Type B pancreatic cell (in vitro differentiated cells): ENCODE data around the gene PTPRO. TPM values are rescaled to one million over a fixed set of nuclear protein-coding genes. Genes with fewer than 3 reads are reported as not detected.

Source experiments
- DNase-seq: peaks from one replicate; pipeline ENCODE4 v3.0.0; 2021; ENCODE audit warnings: mixed read lengths; ENCODE audit not compliant: unreplicated experiment; ENCODE audit errors: extremely low spot score
- H3K27ac Mint-ChIP-seq: 2 replicates; pipeline ENCODE4 v1.8.0; 2021; ENCODE audit warnings: mild to moderate bottlenecking, mixed read lengths
- H3K27me3 Mint-ChIP-seq: 2 replicates; pipeline ENCODE4 v1.8.0; 2021; ENCODE audit warnings: mixed read lengths
- H3K36me3 Mint-ChIP-seq: 2 replicates; pipeline ENCODE4 v1.8.0; 2021; ENCODE audit warnings: mixed read lengths
- H3K4me1 Mint-ChIP-seq: one replicate; pipeline ENCODE4 v1.8.0; 2021; ENCODE audit warnings: mixed read lengths; ENCODE audit not compliant: unreplicated experiment
- H3K4me3 Mint-ChIP-seq: 2 replicates; pipeline ENCODE4 v1.8.0; 2021; ENCODE audit warnings: mild to moderate bottlenecking, mixed read lengths
- H3K9me3 Mint-ChIP-seq: 2 replicates; pipeline ENCODE4 v1.8.0; 2021; ENCODE audit warnings: mixed read lengths
- total RNA-seq: library from RNA; stranded (reverse); gene quantifications from 2 replicates; pipeline ENCODE4 v1.2.1, GENCODE V29; 2021; ENCODE audit warnings: low replicate concordance
- TF ChIP-seq, protein P1 (sequence below): fragments of 200-600 bp; sonication (generic); conservative IDR thresholded peaks from 2 replicates; pipeline ENCODE4 v1.5.0; 2021; ENCODE audit warnings: antibody characterized with exemption, mild to moderate bottlenecking

PTPRO gene
- total RNA-seq, 1 donor from 2014 or later: 7.8 TPM

DNA sequence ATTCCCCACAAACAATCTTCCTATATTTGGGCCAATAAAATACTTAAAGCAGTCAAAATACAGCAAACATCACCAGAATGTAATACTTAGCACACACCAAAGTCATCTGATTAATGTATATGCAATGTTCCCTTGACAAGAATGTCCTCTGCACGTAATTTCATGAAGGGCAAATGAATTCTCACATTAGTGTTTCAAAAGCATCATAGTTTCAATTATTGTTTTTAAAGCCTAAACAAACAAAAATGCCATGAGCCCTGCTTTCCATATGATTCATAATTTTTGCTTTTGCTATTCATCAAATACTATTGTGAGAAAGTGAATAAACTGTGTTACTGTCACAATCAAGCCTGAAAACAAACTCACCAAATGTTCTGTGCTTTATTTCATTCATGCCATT is 310.9 kb downstream of the PTPRO start:
- no peaks in the 10 kb centered on the region for H3K27me3 Mint-ChIP-seq
- H3K27ac Mint-ChIP-seq: no peak overlapping the region
- H3K9me3 Mint-ChIP-seq: no peaks in the 10 kb centered on the region
- H3K36me3 Mint-ChIP-seq: peaks cover 28% of the 10 kb centered on the region
- peaks cover 2% of the 10 kb centered on the region for H3K4me1 Mint-ChIP-seq
- TF ChIP-seq, protein P1, sequence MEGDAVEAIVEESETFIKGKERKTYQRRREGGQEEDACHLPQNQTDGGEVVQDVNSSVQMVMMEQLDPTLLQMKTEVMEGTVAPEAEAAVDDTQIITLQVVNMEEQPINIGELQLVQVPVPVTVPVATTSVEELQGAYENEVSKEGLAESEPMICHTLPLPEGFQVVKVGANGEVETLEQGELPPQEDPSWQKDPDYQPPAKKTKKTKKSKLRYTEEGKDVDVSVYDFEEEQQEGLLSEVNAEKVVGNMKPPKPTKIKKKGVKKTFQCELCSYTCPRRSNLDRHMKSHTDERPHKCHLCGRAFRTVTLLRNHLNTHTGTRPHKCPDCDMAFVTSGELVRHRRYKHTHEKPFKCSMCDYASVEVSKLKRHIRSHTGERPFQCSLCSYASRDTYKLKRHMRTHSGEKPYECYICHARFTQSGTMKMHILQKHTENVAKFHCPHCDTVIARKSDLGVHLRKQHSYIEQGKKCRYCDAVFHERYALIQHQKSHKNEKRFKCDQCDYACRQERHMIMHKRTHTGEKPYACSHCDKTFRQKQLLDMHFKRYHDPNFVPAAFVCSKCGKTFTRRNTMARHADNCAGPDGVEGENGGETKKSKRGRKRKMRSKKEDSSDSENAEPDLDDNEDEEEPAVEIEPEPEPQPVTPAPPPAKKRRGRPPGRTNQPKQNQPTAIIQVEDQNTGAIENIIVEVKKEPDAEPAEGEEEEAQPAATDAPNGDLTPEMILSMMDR: no peak
- no peak overlapping the region for H3K4me3 Mint-ChIP-seq
- DNase-seq: no peak

- H3K4me3 Mint-ChIP-seq: no peak overlapping the region
- no peak overlapping the region for H3K27ac Mint-ChIP-seq
- H3K27me3 Mint-ChIP-seq: no peaks in the 10 kb centered on the region
- no peaks in the 10 kb centered on the region for H3K9me3 Mint-ChIP-seq
- no peak for DNase-seq
- peaks cover 37% of the 10 kb centered on the region for H3K36me3 Mint-ChIP-seq
- TF ChIP-seq, protein P1: no peak
- H3K4me1 Mint-ChIP-seq: no peaks in the 10 kb centered on the region
These were observed 311.8 kb downstream of the PTPRO start for GRCh38 chr12:15634010-15634683.

DNA sequence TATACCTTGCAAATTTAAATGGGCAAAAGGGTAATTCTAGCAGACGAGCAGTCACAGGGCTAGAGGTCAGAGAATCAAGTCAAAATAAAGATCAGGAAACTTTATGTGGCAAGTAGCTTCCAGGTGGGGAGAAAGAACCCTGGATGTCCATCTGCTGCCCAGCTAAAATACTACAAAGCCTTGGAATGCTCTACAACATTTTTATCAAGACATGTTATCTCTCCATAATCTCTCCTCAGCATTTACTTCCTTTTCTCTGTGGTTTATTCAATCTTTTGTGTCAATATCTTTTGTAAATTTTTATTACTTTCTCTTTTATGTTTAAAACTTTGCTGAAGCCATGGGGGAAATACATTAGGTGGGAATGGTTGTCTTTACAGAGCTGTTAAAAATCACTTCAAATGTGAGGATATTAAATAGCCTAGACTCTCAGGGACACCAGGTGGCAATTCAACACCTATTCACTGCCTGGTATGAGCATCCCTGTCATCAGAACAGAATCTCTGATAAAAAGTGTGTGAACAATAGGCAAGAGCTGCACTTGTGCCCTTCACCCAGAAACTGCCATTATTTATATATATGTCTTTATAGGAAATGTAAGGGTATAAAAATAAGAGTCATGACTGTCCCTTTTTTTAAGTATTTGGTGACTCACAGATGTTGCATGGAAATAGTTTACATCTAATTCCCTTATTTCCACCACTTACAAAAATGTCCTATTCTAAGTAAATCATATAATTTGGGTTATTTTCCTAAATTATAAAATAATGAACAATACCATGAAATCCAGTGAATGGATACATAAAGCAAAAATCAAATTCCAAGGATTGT is 314.0 kb downstream of the PTPRO start:
- TF ChIP-seq, protein P1: no peak
- H3K27ac Mint-ChIP-seq: no peak overlapping the region

DNA sequence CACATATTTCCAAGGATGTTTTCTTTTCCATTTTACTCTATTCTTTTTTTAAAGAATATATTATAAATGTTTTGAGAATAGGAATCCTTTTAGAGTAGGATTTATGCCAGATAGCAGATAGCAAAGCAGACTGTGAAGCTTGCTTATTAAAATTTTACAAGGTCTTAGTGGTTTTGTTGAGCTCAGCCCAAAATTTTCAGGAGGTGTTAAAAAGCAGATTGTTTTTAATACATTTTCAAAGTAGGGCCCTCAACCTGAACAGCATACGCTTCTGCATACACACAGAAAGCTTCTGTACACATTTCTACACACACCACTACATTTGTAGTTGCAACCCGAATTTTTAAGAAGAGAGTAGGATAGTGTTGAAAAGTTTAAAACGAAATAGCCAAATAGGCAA is 315.9 kb downstream of the PTPRO start:
- H3K27me3 Mint-ChIP-seq: no peaks in the 10 kb centered on the region
- no peak overlapping the region for H3K27ac Mint-ChIP-seq
- TF ChIP-seq, protein P1: no peak
- no peak for DNase-seq
- no peaks in the 10 kb centered on the region for H3K4me1 Mint-ChIP-seq
- peaks cover 38% of the 10 kb centered on the region for H3K36me3 Mint-ChIP-seq
- H3K9me3 Mint-ChIP-seq: no peaks in the 10 kb centered on the region
- no peak overlapping the region for H3K4me3 Mint-ChIP-seq

More for the DNA sequence above, 314.0 kb downstream of the PTPRO start:
- Mint-ChIP-seq H3K9me3 (no peaks in the 10 kb centered on the region), H3K36me3 (peaks cover 42% of the 10 kb centered on the region), H3K4me3 (no peak overlapping the region), H3K4me1 (no peaks in the 10 kb centered on the region), H3K27me3 (no peaks in the 10 kb centered on the region)
- DNase-seq: no peak

- no peaks in the 10 kb centered on the region for H3K9me3 Mint-ChIP-seq
- no peak overlapping the region for H3K27ac Mint-ChIP-seq
- TF ChIP-seq, protein P1: no peak
- DNase-seq: no peak
- H3K4me1 Mint-ChIP-seq: no peaks in the 10 kb centered on the region
- H3K36me3 Mint-ChIP-seq: peaks cover 47% of the 10 kb centered on the region
- no peaks in the 10 kb centered on the region for H3K27me3 Mint-ChIP-seq
- H3K4me3 Mint-ChIP-seq: no peak overlapping the region
These were observed 322.4 kb downstream of the PTPRO start for GRCh38 chr12:15644700-15645099.
